HepG2 (cell line): ENCODE results near the gene TMCC1. TPM values are rescaled to one million over a fixed set of nuclear protein-coding genes. Genes with fewer than 3 reads are reported as not detected.

ENCODE experiments used
- JARID2 ChIP-seq: sonication (generic); formaldehyde crosslinking; IDR thresholded peaks from 2 replicates; pipeline ENCODE4 v1.8.1; 2023; ENCODE audit warnings: missing genetic modification reagents, inconsistent platforms; ENCODE audit not compliant: insufficient replicate concordance
- LRRFIP1 ChIP-seq: sonication (generic); formaldehyde crosslinking; conservative IDR thresholded peaks from 2 replicates; pipeline ENCODE4 v1.4.0; 2020; ENCODE audit warnings: missing genetic modification reagents
- MYPOP ChIP-seq: sonication (generic); formaldehyde crosslinking; IDR thresholded peaks from 2 replicates; pipeline ENCODE4 v1.8.1; 2023; ENCODE audit warnings: mild to moderate bottlenecking, moderate library complexity, missing genetic modification reagents
- SALL2 ChIP-seq: sonication (generic); formaldehyde crosslinking; IDR thresholded peaks from 2 replicates; pipeline ENCODE4 v1.8.1; 2023; ENCODE audit warnings: mild to moderate bottlenecking, missing genetic modification reagents, inconsistent platforms
- SOX6 ChIP-seq, 2 experiments: fragments of 450-650 bp in 1 of 2; sonication (generic) in 1 of 2; formaldehyde crosslinking in 1 of 2; IDR thresholded peaks; 2 replicates each; pipeline versions ENCODE4 v1.4.0 to v1.6.1; 2017 to 2020; ENCODE audit warnings: antibody characterized with exemption in 1 of 2, mild to moderate bottlenecking in 1 of 2, missing genetic modification reagents in 1 of 2
- TFDP1 ChIP-seq: IDR thresholded peaks from 2 replicates; pipeline ENCODE4 v1.6.1; 2016; ENCODE audit warnings: missing compliant biosample characterization, missing genetic modification reagents, borderline replicate concordance
- ZBED4 ChIP-seq: sonication (generic); formaldehyde crosslinking; IDR thresholded peaks from 2 replicates; pipeline ENCODE4 v1.4.0; 2020; ENCODE audit warnings: missing genetic modification reagents, borderline replicate concordance
- ZFAT ChIP-seq: sonication (generic); formaldehyde crosslinking; conservative IDR thresholded peaks from 2 replicates; pipeline ENCODE4 v1.8.1; 2023; ENCODE audit warnings: missing genetic modification reagents, inconsistent platforms
- ZNF687 ChIP-seq: sonication (generic); formaldehyde crosslinking; IDR thresholded peaks from 2 replicates; pipeline ENCODE4 v1.5.1; 2020; ENCODE audit warnings: mild to moderate bottlenecking, missing genetic modification reagents, moderate library complexity
- ZNF83 ChIP-seq: sonication (generic); formaldehyde crosslinking; IDR thresholded peaks from 2 replicates; pipeline ENCODE4 v1.4.0; 2020; ENCODE audit warnings: missing genetic modification reagents, mild to moderate bottlenecking, borderline replicate concordance
- polyA plus RNA-seq, 8 experiments: library from polyadenylated mRNA; depleted of rRNA in 3 of 8; stranded (reverse) in 7 of 8; unstranded in 1 of 8; fragments of >200 nt; fragmentation: Illumina TruSeq in 4 of 8; extraction: Trizol in 4 of 8; gene quantifications; 2 replicates each; pipeline versions ENCODE4 v1.2.1 to v1.2.3, GENCODE V29; 2011 to 2016; ENCODE audit warnings: low read depth in 4 of 8, missing spikeins in 1 of 8, mixed read lengths in 1 of 8; ENCODE audit not compliant: insufficient read depth in 1 of 8
- total RNA-seq, 5 experiments: library from RNA; depleted of rRNA; stranded (reverse); fragments of >200 nt; fragmentation: Illumina TruSeq; extraction: Trizol; gene quantifications; 2 replicates each; pipeline ENCODE4 v1.2.3, GENCODE V29; 2016; ENCODE audit warnings: low read depth in 1 of 5
- TF ChIP-seq, protein P1 (sequence below): sonication (generic); formaldehyde crosslinking; IDR thresholded peaks from 2 replicates; pipeline ENCODE4 v1.5.0; 2020; ENCODE audit warnings: missing genetic modification reagents
- TF ChIP-seq, protein P2 (sequence below): IDR thresholded peaks from 2 replicates; pipeline ENCODE4 v1.6.1; 2016; ENCODE audit warnings: low read depth, borderline replicate concordance

The TMCC1 gene
- total and polyA plus RNA-seq, 2 of the 13 experiments (the other 11 are each of a cell fraction or from before 2014, with no cell fraction given), result 12.1 to 264 TPM

- TF ChIP-seq ZBED4 (CRISPR knock-in tag) (no peak), SOX6 (IDR thresholded peaks at IDR 0.05) (no peak), SOX6 (CRISPR knock-in tag; IDR thresholded peaks at IDR 0.05) (no peak), SALL2 (CRISPR knock-in tag) (peak; percentile 7; the same call in 1 of the 2 replicates), LRRFIP1 (CRISPR knock-in tag) (no peak), TFDP1 (CRISPR knock-in tag) (no peak; the same call in 1 of the 2 replicates), ZFAT (no peak), MYPOP (CRISPR knock-in tag) (peak; percentile 91; the same call in 1 of the 2 replicates), ZNF687 (CRISPR knock-in tag) (peak; percentile 91), JARID2 (no peak), ZNF83 (CRISPR knock-in tag) (no peak)
- TF ChIP-seq, protein P1, sequence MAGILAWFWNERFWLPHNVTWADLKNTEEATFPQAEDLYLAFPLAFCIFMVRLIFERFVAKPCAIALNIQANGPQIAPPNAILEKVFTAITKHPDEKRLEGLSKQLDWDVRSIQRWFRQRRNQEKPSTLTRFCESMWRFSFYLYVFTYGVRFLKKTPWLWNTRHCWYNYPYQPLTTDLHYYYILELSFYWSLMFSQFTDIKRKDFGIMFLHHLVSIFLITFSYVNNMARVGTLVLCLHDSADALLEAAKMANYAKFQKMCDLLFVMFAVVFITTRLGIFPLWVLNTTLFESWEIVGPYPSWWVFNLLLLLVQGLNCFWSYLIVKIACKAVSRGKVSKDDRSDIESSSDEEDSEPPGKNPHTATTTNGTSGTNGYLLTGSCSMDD (CRISPR knock-in tag), result 0 out of 2 replicates have a peak, but pooled peaks have one; percentile 9
- TF ChIP-seq, protein P2, sequence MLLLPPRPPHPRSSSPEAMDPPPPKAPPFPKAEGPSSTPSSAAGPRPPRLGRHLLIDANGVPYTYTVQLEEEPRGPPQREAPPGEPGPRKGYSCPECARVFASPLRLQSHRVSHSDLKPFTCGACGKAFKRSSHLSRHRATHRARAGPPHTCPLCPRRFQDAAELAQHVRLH (CRISPR knock-in tag), result 0 out of 2 replicates have a peak, but pooled peaks have one; percentile 54
These were observed 287.4 kb downstream of the TMCC1 start (continued) for GRCh38 chr3:129605922-129606635.
